ENCODE data around the gene PROCR.

GRCh38 chr20:35179292-35180212, 7.7 kb downstream of the PROCR start:
- TF ChIP-seq, protein P1, sequence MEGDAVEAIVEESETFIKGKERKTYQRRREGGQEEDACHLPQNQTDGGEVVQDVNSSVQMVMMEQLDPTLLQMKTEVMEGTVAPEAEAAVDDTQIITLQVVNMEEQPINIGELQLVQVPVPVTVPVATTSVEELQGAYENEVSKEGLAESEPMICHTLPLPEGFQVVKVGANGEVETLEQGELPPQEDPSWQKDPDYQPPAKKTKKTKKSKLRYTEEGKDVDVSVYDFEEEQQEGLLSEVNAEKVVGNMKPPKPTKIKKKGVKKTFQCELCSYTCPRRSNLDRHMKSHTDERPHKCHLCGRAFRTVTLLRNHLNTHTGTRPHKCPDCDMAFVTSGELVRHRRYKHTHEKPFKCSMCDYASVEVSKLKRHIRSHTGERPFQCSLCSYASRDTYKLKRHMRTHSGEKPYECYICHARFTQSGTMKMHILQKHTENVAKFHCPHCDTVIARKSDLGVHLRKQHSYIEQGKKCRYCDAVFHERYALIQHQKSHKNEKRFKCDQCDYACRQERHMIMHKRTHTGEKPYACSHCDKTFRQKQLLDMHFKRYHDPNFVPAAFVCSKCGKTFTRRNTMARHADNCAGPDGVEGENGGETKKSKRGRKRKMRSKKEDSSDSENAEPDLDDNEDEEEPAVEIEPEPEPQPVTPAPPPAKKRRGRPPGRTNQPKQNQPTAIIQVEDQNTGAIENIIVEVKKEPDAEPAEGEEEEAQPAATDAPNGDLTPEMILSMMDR (IDR thresholded peaks at IDR 0.05), result no peak
- no peak for TF ChIP-seq POLR2AphosphoS5 (IDR thresholded peaks at IDR 0.05)
- TF ChIP-seq EP300 (IDR thresholded peaks at IDR 0.05), result no peak
- no peak for TF ChIP-seq POLR2A (IDR thresholded peaks at IDR 0.05)

Data from sigmoid colon (tissue), 4 donors.